ENCODE data around the gene TRHDE.

TRHDE gene, protein sequence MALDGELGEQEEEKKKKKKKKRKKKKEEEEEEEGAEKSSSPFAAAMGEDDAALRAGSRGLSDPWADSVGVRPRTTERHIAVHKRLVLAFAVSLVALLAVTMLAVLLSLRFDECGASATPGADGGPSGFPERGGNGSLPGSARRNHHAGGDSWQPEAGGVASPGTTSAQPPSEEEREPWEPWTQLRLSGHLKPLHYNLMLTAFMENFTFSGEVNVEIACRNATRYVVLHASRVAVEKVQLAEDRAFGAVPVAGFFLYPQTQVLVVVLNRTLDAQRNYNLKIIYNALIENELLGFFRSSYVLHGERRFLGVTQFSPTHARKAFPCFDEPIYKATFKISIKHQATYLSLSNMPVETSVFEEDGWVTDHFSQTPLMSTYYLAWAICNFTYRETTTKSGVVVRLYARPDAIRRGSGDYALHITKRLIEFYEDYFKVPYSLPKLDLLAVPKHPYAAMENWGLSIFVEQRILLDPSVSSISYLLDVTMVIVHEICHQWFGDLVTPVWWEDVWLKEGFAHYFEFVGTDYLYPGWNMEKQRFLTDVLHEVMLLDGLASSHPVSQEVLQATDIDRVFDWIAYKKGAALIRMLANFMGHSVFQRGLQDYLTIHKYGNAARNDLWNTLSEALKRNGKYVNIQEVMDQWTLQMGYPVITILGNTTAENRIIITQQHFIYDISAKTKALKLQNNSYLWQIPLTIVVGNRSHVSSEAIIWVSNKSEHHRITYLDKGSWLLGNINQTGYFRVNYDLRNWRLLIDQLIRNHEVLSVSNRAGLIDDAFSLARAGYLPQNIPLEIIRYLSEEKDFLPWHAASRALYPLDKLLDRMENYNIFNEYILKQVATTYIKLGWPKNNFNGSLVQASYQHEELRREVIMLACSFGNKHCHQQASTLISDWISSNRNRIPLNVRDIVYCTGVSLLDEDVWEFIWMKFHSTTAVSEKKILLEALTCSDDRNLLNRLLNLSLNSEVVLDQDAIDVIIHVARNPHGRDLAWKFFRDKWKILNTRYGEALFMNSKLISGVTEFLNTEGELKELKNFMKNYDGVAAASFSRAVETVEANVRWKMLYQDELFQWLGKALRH

DNA sequence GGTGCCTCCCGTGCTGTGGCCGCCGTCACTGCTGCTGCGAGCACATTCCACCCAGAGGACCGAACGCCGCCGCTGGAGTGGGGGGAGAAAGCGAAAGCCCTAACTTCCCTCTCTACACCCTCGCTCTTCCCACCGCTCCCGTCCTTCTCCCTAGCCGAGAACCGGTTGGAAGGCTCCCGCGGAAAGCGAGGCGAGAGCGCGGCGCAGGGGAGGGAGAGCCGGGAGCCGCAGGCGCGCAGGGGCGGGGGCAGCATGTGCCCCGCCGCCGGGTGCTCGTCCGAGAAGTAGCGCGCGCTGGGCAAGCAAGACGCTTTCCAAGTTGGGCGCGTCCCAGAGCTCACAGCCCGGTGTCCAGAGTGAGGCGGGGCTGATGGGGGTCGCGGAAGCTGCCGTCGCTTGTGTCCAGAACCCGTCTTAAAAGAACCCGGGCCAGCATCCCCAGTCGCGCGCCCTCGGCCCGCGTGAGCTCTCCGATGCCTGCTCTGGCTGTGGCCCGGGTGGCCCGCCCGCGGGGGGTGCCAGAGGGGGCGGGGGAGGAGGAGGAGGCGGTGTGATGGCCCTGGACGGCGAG, at the start of gene TRHDE:
TSS of gene TRHDE (plus strand) at position 280 of the 571 bp plus-strand sequence. CDS start at position 554, 274 bp downstream.
- DNase-seq = no peak

DNA sequence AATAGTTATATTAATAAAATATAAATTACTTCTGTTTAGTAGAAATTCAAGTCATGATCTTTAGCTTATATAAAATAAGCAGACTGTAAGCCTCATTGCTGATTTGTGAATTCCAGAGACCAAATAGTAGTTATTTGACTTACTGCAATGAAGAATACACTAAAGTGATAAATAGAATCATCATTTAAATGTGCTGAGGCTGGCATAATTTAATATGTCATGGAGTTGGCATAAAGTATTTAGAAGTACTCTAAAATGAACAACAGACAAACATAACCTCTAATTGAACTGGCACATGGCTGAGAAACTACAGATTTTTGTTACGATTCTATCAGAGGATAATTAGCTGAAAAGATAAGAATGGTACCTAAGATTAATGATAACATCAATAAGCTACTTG, 45.7 kb upstream of the TRHDE start:
- no peak for DNase-seq

DNA sequence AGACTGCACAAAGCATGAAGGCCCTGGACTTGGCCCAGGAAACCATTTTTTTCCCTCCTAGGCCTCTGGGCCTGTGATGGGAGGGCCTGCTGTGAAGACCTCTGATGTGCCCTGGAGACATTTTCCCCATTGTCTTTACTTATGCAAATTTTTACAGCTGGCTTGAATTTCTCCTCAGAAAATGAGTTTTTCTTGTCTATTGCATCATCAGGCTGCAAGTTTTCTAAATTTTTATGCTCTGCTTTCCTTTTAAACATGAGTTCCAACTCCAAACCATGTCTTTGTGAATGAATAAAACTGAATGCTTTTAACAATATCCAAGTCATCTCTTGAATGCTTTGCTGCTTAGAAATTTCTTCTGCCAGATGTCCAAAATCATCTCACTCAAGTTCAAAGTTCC, 43.7 kb upstream of the TRHDE start:
- no peak for DNase-seq

DNA sequence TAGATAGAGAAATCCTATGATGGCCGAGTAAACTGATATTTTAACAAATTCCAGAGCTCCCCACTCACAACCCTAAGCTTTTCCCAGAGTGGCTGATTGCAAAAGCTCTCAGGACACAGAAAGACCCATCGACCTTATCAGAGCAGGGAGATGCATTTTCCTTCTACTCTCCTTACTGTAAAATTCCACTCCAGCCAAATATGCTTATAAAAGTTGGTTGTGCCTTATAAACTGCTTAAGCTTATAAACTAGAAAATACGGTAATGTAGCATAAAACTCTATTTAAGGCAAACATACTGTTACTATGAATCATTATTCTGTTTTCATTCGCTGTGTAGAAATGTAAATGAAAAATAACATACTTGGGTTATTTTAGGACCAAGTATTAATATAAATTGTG, 41.6 kb upstream of the TRHDE start:
- no peak for DNase-seq

DNA sequence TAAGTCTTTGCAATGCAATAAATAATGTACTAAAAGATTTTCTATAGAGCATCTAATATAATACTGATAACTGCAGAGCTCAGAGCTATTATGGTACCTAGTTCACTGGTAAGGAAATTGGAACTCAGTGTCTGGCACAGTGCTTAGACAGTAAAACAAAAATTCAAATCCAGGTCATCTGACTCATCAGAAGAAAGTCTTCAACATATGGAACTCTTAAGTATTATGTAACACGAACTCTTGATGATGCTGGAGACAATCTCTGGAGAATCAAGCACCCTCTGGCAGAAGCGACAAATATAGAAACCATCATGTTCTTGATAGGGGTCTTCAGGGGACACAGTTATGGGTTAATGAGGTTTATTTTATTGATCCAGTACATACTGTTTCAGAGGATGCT, 37.3 kb upstream of the TRHDE start:
- DNase-seq = no peak

DNA sequence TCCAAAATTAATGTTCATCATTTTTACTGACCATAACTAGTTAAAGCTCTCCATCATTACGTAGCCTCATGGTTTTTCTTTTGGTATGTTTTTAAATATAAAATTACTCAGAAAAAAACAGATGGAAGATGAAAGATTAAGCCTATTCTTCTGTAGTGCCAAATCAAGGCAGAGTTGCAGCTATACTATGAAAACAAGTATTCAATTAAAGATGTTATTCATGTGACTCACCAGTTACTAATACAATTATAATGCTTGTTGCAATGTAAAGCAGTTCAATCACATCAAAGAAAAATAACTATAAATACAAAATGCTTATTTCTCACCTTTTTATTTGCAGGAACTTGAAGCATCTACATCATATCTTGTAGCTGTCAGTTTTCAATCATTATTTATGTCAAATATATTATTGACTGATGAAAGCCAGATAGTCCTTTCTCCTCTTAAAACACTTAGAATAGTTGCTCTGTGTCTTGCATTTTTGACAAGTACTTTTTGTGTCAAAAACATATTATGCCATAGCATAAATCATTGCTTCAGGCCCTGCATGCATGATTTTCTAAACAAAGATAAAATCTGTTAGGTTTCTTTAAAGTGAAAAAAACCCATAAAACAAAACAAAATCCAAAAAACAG, 36.0 kb upstream of the TRHDE start:
- DNase-seq = no peak

DNA sequence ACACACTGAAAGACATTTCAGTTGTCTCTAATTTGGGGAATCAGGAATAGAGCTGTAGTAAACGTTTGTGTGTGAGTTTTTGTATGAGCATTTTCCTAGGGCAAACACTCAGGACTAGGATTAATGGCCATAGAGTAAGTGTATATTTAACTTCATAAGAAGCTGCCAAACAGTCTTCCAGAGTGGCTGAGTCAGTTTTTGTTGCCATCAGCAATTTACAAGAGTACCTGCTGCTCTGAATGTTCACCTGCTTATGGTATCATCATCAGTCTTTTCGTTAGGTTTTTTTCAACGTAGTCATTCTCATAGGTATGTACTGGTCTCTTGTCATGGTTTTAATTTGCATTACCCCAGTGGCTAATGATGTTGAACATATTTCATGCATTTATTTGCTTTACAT, 30.6 kb upstream of the TRHDE start:
- DNase-seq = no peak

DNA sequence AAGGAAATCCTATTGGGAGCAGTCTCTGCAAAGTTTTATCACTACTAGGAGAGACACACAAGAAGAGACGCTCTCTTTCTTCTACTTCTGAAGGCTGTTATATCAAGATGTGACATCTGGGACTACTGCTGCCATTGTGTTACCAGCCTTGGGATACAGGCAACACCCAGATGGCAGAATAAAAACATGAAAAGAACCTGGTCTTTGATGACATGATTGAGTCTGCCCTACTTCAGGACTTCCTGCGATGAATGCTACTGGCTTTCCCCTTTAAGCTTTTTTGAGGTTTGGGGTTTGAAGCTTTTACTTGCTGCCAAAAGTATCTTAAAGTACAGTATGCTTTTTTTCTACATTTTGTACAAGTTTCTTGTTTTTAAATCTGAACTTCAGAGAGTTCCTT, 29.2 kb upstream of the TRHDE start:
- DNase-seq = no peak

DNA sequence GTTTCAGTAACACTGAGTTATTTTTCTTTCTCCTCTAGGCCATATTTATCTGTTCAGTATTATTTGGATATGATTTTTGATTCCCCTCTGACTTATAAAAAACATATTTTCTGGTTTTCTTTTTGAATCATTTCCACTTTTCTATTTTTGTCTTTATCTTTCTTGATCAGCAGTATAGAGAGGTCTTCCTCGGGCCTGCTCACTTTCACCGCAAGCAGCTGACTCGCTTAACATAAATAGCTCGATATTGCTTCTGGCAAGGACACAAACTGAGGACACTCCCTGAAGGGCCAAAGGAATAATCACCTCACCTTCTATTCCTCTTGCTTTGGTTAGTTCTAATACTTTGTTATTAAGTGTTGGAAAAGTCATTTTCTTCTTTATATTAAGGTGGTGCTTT, 25.8 kb upstream of the TRHDE start:
- DNase-seq = no peak

DNA sequence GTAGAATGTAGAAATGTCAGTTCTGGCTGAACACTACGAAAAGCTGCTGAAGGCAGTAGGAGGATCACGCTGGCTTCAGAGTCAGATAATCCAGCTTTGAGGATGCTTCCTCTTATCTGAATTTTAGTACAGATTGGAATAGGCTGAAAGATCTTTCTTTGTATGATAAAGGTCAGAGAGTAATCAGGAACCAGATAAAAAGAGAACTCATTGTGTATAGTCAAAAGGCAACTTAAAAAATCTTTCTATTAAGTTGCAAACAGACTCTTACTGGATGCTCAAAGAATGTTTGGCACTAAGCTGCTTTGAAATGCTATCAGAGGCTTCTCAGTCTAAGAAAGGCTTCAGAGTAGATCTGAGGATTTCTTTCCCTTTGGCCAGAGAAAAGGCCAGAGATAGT, 21.8 kb upstream of the TRHDE start:
- DNase-seq = no peak

DNA sequence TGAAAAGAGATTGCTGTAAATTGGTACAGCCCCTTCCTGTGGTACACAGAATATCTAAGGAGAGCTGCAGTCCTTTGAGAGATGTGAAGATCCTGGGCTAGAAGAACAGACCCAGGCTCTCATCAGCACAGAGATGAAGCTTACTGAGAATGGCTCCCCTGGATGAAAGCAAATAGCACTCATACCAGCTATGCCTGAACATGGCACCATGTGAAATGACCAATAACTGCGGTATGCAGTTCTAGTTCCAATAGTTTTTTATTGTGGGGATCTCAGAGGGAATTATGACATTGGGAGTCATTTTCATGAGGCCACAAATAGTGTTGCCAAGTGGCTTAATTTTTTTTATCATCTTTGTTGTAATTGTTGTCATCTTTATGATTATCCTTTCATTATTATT, 15.4 kb upstream of the TRHDE start:
- no peak for DNase-seq

DNA sequence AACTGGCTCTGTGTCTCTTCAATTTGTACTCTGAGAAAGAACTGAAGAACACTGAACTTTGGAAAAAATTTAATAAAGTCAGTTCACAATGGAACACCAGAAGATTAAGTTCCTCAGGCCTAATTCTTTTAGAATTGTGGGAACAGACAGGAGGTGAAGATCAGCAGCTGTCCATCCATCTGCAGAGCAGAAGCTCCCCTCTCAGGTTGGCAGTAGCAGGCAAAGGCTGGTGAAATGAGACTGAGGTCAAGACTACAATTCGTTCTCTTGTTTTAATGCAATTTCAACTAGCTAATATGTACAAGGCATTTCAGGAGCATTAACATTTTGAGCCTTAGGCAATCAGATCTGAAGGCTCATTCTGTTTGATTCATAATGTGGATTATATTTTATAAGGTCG, 10.3 kb upstream of the TRHDE start:
- DNase-seq = no peak

DNA sequence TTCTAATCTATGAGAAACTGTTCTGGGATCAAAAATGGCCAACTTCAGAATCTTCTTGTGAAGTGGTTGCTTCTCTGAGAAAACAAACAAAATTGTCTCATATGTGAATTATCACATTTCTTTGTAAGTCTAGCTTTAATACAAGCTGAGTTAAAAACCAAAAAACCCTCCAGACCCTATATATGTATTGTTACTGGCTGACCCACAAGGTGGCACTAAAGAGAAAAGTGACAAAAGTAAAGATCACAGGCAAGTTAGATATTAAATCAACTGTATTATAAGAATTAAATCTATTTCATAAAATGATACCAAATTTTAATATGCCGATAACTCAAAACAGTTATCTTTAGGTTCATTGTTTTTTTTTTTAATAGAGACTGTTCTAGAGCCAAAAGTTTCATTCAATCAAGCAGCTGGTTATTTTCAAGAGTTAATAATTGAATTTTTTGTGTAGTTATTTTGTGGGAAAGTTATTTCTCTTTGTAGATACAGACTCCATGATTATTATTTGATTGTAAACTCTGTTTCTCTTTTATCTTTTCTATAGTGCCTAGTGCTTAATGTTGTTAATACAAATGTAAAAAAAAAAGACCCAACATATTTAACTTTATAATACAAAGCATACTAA, 7.5 kb upstream of the TRHDE start:
- DNase-seq = no peak

DNA sequence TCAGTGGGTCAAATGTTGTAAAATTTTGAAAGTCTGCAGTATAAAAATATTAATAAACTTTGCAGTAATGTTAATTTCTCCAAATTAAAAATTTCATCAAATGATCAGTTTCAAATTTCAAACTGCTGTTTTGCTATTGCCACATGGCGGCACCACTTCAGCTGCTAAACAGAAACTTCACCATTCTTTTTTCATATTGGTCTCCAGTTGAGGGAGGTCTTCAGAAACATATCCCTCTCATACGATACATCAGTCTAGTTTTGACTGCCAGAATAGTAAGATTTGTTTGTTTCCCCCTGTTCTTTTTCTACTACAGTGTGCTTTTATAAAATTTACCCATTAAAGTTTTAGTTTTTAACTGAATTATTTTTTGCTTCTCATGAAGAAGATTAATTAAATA, 4.2 kb upstream of the TRHDE start:
- DNase-seq = no peak

DNA sequence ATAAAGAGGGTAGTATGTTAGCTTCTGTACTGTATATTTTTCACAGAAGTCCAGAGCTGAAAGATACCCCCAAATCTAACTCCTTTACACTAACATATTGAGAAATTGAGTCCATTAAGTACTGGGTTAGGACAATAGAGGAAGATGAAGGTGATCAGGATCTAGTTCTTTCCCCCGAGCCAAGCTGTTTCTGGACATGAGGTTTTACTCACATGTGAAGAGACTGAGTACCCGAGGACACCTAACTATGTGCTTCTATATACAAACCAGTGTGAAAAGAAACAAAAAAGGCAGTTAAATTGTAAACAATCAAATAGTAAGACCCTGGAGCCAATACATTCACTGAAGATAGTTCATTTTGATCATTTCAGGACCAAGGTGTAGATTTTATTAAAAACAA, 3.8 kb upstream of the TRHDE start:
- DNase-seq = no peak

DNA sequence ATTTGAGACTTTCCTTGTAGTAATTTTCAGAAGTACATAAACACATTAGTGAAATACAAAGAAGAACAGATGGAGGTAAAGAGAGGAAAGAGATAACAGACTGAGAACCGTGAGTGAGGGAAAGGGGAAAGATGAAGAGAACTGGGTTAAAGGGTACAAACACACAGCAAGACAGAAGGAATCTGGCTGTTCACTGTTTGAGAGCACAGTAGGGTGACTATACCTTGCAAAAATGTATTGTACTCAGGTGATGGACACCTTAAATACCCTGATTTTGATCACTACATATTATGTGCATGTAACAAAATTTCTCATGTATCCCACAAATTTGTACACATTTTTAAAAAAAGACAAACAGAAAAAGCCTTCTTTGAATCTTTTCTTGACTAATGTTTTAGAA, 2.7 kb upstream of the TRHDE start:
- DNase-seq = no peak

DNA sequence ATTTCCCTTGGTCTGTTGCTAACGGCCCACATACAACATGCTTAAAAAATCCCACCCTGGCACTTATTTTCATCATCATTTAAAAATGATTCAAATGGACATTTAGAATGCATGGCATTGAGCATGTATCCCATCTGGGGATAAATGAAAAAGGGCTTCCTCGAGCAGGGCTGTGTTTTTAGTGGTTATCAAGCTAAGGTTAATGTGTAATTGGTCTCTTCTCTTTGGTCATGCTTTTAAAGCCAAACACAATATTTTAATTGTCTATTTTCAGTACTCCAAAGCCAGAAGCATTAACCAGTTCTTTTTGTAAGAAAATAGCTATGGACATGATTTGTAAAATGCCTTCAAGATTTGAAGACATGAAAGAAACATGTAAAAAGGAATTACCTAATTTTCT, 1.9 kb upstream of the TRHDE start:
- DNase-seq = no peak

DNA sequence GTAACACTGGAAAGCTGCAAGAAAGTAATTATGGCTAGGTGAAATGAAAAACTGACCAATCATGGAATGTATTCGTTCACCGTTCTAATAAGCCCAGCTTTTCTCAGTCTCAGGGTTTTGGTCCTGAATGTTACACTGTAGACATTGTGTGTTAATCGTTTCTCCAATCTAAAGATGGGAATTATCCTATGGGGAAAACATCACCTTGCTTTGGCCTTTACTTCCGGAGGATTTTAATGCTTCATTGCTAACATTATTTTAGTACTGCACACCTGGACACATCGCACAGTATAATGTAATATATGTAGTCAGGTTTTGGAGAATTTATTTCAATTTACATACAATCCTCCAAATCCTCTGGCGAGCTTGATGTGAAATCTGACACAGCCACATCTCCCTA, 1.2 kb upstream of the TRHDE start:
- no peak for DNase-seq

DNA sequence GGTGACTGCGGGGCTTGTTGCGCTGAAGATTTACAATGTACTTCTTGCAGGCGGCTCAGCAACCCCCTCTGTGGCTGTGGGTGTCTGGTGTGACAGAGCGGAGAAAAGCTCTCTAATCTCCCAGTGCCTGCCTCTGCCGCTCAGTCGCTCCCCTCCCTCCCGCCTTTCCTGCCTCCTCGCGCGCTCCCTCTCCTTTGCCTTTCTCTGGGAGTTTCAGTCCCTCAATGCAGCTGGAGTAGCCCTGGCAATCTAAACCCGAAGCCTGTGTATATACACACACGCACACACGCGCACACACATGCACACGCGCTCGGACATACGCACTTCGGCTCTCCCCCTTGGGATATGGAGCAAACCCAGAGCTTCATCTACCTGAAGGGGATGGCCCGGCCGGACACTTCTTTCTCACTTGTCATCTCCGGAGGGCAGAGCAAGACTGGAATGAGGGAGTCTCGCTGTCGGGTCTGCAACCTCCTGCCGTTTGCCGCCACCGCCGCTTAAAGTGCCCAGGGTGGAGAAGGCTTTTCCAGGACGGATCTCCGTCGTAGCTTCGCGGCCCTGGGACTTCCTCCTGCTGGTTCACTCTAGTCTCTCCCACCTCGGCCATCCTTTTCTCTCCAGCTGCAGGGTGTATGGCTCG, 599 bp upstream of the TRHDE start:
- no peak for DNase-seq

DNA sequence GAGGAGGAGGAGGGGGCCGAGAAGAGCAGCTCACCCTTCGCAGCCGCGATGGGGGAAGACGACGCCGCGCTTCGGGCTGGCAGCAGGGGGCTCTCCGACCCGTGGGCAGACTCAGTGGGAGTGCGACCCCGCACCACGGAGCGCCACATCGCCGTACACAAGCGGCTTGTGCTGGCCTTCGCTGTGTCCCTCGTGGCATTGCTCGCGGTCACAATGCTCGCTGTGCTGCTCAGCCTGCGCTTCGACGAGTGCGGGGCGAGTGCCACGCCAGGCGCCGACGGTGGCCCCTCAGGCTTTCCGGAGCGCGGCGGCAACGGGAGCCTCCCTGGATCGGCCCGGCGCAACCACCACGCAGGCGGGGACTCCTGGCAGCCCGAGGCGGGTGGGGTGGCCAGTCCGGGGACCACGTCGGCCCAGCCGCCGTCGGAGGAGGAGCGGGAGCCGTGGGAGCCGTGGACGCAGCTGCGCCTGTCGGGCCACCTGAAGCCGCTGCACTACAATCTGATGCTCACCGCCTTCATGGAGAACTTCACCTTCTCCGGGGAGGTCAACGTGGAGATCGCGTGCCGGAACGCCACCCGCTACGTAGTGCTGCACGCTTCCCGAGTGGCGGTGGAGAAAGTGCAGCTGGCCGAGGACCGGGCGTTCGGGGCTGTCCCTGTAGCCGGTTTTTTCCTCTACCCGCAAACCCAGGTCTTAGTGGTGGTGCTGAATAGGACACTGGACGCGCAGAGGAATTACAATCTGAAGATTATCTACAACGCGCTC, 745 bp downstream of the TRHDE start:
- DNase-seq = no peak

DNA sequence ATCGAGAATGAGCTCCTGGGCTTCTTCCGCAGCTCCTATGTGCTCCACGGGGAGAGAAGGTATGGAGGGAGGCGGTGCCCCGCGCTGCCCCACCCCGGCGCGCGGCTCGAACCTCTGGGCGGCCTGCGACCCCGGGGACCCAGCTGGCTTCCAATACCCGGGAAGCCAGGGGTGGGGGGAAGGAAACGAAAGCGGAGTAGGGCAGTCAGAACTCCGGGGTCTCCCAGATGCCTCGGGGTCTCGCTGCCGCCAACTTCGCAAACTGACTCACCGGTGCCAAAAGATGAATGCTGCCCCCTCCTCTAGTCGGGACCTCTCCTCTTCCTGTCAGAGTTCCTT, 1.3 kb downstream of the TRHDE start:
- DNase-seq = no peak
